Fibroblast of mammary gland (primary cell): Measurements from ENCODE around the gene ADAMTS14.

Experiments
- DNase-seq: peaks from one replicate; pipeline ENCODE4 v3.0.0-alpha.2; 2010; ENCODE audit warnings: low read depth
- H3K4me3 ChIP-seq: 2 replicates; pipeline ENCODE4 v1.5.1; 2011; ENCODE audit warnings: low read depth, mild to moderate bottlenecking, low read length, moderate library complexity; ENCODE audit not compliant: control insufficient read depth
- CTCF ChIP-seq: conservative IDR thresholded peaks from 2 replicates; pipeline ENCODE4 v1.5.1; 2011; ENCODE audit warnings: low read depth, low read length, inconsistent platforms; ENCODE audit not compliant: control insufficient read depth, insufficient read depth

ADAMTS14 gene

GRCh38 chr10:70804421-70804808, 132.1 kb downstream of the ADAMTS14 start:
- DNase-seq = peak; percentile 14
- H3K4me3 ChIP-seq = no peak overlapping the region
- no peak for TF ChIP-seq CTCF

GRCh38 chr10:70805619-70806215, 133.4 kb downstream of the ADAMTS14 start:
- no peak for DNase-seq
- H3K4me3 ChIP-seq = no peak overlapping the region

GRCh38 chr10:70806841-70807240, 134.5 kb downstream of the ADAMTS14 start:
- TF ChIP-seq CTCF = no peak
- no peak overlapping the region for H3K4me3 ChIP-seq
- DNase-seq = no peak

More at GRCh38 chr10:70805619-70806215, 133.4 kb downstream of the ADAMTS14 start:
- TF ChIP-seq CTCF = no peak

GRCh38 chr10:70807556-70807955, 135.2 kb downstream of the ADAMTS14 start:
- DNase-seq = no peak
- H3K4me3 ChIP-seq = no peak overlapping the region
- no peak for TF ChIP-seq CTCF

- H3K4me3 ChIP-seq = no peak overlapping the region
- no peak for DNase-seq
- TF ChIP-seq CTCF = no peak
Measured at GRCh38 chr10:70809011-70809611, 136.8 kb downstream of the ADAMTS14 start.

DNA sequence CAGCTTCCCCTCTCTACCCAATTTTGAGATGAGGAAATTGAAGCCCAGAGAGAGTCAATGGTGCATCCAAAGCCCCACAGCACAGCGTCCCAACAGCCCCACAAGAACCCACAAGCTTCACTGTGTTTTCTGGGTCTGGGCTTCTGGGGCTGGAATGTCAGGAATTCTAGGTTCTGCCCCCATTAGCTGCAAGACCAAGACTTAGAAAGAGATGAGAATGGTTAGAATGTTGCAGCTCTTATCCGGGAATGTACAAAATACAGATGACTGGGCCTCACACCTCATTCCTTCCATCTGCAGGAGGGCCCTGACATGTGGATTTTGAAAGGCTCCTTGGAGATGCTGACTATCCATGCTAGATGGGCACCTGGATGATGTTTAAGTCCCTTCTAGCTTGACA, 137.4 kb downstream of the ADAMTS14 start:
- no peak for TF ChIP-seq CTCF
- no peak overlapping the region for H3K4me3 ChIP-seq
- DNase-seq = no peak

- no peak overlapping the region for H3K4me3 ChIP-seq
- TF ChIP-seq CTCF = no peak
- no peak for DNase-seq
Measured at GRCh38 chr10:70810967-70811366, 138.7 kb downstream of the ADAMTS14 start.
